Ishikawa (cell line): ENCODE measurements around the gene SORCS3.

ENCODE experiments used
- CEBPB ChIP-seq: IDR thresholded peaks from 2 replicates; pipeline ENCODE4 v1.6.1; 2012
- CREB1 ChIP-seq: IDR thresholded peaks from 2 replicates; pipeline ENCODE4 v1.6.1; 2012; ENCODE audit warnings: low read depth
- EGR1 ChIP-seq: IDR thresholded peaks from 2 replicates; pipeline ENCODE4 v1.6.1; 2012
- EP300 ChIP-seq: IDR thresholded peaks from 2 replicates; pipeline ENCODE4 v1.6.1; 2012; ENCODE audit warnings: borderline replicate concordance
- FOXM1 ChIP-seq: IDR thresholded peaks from 2 replicates; pipeline ENCODE4 v1.6.1; 2012; ENCODE audit warnings: low read depth, borderline replicate concordance
- RAD21 ChIP-seq: IDR thresholded peaks from 2 replicates; pipeline ENCODE4 v1.6.1; 2012; ENCODE audit warnings: low read depth
- TAF1 ChIP-seq: IDR thresholded peaks from 2 replicates; pipeline ENCODE4 v1.6.1; 2012; ENCODE audit warnings: low read depth, mild to moderate bottlenecking
- TCF12 ChIP-seq: IDR thresholded peaks from 2 replicates; pipeline ENCODE4 v1.6.1; 2012; ENCODE audit warnings: low read depth
- TEAD4 ChIP-seq: IDR thresholded peaks from 2 replicates; pipeline ENCODE4 v1.6.1; 2012
- YY1 ChIP-seq: IDR thresholded peaks from 2 replicates; pipeline ENCODE4 v1.6.1; 2012; ENCODE audit warnings: low read depth
- TF ChIP-seq, protein P1 (sequence below): IDR thresholded peaks from 2 replicates; pipeline ENCODE4 v1.6.1; 2012
- TF ChIP-seq, protein P2 (sequence below): IDR thresholded peaks from 2 replicates; pipeline ENCODE4 v1.6.1; 2012; ENCODE audit warnings: low read depth, mild to moderate bottlenecking
- TF ChIP-seq, protein P3 (sequence below): IDR thresholded peaks from 2 replicates; pipeline ENCODE4 v1.6.1; 2012

DNA sequence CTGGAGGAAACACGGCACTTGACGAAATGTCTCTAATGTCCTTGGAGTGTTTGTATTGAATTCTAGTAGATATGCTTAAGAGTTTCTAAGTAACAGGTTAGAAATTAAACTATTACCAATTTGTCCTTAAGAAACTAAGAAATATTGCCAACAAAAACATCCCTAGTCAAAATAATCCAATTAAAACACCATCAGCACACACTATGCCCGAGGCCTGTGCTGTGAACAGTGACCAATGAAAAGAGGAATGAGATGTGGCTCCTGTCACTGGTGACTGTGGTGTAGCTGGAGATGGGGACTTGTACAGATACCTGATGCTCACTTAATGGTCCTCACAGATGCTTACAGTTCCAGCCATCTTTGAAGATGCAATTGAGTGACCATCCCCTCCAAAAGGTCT lies 651.1 kb downstream of the SORCS3 start:
- TF ChIP-seq, protein P1, sequence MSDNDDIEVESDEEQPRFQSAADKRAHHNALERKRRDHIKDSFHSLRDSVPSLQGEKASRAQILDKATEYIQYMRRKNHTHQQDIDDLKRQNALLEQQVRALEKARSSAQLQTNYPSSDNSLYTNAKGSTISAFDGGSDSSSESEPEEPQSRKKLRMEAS = no peak
- TF ChIP-seq YY1 = no peak
- TF ChIP-seq EGR1 = no peak
- TF ChIP-seq RAD21 = no peak
- TF ChIP-seq EP300 = no peak
- no peak for TF ChIP-seq TAF1
- TF ChIP-seq TEAD4 = no peak
- TF ChIP-seq, protein P2, sequence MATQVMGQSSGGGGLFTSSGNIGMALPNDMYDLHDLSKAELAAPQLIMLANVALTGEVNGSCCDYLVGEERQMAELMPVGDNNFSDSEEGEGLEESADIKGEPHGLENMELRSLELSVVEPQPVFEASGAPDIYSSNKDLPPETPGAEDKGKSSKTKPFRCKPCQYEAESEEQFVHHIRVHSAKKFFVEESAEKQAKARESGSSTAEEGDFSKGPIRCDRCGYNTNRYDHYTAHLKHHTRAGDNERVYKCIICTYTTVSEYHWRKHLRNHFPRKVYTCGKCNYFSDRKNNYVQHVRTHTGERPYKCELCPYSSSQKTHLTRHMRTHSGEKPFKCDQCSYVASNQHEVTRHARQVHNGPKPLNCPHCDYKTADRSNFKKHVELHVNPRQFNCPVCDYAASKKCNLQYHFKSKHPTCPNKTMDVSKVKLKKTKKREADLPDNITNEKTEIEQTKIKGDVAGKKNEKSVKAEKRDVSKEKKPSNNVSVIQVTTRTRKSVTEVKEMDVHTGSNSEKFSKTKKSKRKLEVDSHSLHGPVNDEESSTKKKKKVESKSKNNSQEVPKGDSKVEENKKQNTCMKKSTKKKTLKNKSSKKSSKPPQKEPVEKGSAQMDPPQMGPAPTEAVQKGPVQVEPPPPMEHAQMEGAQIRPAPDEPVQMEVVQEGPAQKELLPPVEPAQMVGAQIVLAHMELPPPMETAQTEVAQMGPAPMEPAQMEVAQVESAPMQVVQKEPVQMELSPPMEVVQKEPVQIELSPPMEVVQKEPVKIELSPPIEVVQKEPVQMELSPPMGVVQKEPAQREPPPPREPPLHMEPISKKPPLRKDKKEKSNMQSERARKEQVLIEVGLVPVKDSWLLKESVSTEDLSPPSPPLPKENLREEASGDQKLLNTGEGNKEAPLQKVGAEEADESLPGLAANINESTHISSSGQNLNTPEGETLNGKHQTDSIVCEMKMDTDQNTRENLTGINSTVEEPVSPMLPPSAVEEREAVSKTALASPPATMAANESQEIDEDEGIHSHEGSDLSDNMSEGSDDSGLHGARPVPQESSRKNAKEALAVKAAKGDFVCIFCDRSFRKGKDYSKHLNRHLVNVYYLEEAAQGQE = no peak
- TF ChIP-seq, protein P3, sequence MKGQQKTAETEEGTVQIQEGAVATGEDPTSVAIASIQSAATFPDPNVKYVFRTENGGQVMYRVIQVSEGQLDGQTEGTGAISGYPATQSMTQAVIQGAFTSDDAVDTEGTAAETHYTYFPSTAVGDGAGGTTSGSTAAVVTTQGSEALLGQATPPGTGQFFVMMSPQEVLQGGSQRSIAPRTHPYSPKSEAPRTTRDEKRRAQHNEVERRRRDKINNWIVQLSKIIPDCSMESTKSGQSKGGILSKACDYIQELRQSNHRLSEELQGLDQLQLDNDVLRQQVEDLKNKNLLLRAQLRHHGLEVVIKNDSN = no peak
- TF ChIP-seq CREB1 = no peak
- TF ChIP-seq FOXM1 = no peak
- TF ChIP-seq CEBPB = no peak
- TF ChIP-seq TCF12 = no peak
